ENCODE data around the gene LMAN1L.

DNA sequence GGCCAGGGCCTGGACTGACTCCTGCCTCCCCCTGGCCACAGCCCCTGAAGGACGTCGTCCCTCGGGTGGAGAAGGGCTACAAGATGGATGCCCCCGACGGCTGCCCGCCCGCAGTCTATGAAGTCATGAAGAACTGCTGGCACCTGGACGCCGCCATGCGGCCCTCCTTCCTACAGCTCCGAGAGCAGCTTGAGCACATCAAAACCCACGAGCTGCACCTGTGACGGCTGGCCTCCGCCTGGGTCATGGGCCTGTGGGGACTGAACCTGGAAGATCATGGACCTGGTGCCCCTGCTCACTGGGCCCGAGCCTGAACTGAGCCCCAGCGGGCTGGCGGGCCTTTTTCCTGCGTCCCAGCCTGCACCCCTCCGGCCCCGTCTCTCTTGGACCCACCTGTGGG is 10.3 kb upstream of the LMAN1L start:
- no peak for TF ChIP-seq EZH2 (optimal IDR thresholded peaks at IDR 0.05; ENCODE audit: low read depth, low read length)
- no peak for TF ChIP-seq CTCF (IDR thresholded peaks at IDR 0.05; ENCODE audit: low read length)
- TF ChIP-seq EZH2phosphoT487 (IDR thresholded peaks at IDR 0.05; ENCODE audit: low read length) = no peak
